ENCODE data around the gene SNPH.

Gene SNPH

DNA sequence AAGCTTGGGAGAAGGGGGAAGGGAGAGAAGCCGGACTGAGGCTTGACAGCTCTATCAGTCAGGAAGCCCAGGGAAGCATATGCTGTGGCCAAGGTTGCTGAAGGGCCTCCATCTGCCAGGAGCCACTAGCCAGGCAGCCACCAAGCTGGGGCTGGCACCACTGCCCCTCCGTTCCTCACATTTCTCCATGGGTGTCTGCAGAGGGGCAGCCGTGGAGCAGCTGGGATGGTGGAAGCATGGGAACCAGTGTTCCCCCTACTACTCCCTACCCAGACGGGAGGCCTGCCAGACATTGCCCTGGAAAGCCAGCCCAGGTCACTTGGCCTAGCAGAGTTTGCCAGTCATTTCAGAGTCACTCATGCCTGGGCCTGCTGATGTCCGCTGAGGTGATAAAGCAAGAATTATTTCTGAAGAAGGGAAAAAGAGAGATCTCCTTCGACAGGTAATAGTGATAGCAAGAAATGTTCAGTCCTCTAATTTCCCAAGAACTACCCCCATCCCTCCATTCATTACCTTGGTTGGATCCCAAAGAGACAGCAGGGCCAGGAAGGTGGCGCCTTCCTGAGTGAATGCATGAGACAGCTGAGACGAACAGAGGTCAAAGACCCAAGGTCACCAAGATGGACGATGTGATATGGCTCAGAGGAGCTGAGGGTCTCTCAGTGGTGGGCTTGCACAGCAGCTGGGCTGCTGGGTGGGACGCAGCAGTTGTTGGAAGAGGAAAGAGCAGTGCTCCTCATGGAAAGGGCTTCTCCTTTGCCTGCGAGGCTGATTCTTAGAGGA, 21.9 kb downstream of the SNPH start:
- no peak for FAIRE-seq

DNA sequence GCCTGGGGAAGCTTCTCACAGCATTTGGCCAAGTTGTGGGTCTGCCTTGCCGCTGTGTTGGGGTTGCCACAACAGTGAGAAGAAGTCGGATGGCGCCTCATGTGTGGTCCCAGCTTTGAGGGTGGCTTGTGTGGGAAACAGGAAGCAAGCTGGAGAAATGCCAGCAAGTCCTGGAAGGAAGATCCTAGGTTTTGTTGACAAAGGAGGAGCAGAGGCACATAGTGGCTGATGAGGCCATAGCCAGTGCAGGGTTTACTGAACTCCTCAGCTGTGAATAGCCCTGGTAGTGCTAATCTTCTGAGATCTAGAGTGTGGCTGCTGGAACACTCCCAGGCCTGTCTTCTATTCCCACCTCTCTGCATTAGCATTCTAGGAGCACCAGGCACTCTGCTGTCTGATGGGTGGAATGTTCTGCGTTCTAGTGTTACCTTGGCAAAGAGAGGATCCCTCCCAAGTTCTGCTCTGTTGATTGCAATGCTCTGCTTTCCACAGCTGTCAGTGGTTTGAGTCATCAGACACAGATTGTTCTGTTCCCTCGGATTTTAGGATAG, 25.2 kb downstream of the SNPH start:
- FAIRE-seq, result no peak

DNA sequence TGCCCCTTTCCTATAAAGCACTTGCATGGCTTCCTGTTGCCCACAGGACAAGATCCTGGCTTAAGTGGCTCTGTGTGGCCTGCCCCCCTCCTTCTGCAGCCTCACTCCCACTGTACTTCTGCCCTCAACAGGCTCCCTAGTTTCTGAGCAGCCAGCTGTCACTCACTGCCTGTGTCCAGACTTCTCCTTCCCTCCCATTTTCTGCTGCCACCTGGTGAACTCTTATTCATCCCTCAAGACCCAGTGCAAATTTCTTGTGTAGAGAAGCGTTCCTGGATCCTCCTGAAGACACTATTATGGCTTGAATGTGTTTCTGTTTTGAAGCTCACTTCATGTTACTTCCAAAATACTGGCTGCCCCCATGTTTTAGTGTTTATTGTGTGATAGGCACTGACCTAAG, 26.5 kb downstream of the SNPH start:
- no peak for FAIRE-seq

DNA sequence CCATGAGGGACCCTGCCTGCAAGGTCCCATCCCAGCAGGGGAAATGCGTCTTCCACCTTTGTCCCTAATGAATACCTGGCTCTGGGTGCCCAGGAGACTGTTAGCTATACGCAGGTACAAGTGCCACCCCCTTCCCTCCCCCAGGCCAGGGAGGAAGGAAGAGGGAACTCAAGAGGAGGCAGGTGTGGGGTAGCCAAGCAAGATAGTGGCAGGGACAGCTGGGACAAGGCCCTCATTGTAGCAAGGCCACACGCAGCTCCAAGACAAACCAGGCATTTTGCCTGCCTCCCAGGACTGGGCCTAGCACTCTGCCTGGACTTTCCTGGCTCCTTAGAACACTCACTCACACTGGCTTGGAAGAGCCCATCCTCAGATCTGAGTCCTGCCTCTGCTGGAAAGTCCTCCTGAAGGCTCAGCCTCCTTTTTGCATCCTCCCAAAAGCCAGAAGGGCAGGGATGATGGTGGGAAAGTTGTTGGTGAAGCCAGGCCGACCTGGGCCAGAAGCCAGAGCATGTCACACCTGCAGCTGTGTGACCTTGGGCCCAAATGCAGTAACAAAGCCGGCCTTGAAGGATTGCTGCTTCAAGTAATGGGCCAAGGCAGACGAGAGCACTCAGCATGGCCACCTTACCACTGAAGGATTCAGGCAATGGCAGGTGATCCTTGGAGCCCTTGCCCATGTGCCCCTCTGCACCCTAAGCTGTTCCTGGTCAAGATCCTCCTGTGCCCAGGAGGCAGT, 27.7 kb downstream of the SNPH start:
- no peak for FAIRE-seq

DNA sequence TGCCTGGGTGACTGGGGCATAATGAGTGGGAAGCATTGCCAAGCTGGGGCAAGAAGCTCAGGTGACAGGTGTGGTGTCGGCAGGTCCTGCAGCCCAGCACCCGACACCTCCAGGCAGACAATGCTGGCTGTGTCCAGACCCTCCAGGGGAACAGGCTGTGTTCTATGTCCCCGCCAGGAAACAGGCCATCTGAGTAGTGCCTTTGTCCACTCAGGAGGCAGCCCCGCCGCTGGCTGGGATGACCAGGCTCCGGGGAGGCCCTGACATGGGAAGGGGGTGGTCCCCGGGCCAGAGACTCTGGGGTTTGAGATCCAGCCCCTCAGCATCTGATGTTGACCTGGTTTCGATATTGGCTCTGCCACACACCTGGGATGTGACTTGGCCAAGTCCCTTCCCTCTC, 28.4 kb downstream of the SNPH start:
- FAIRE-seq, result no peak

DNA sequence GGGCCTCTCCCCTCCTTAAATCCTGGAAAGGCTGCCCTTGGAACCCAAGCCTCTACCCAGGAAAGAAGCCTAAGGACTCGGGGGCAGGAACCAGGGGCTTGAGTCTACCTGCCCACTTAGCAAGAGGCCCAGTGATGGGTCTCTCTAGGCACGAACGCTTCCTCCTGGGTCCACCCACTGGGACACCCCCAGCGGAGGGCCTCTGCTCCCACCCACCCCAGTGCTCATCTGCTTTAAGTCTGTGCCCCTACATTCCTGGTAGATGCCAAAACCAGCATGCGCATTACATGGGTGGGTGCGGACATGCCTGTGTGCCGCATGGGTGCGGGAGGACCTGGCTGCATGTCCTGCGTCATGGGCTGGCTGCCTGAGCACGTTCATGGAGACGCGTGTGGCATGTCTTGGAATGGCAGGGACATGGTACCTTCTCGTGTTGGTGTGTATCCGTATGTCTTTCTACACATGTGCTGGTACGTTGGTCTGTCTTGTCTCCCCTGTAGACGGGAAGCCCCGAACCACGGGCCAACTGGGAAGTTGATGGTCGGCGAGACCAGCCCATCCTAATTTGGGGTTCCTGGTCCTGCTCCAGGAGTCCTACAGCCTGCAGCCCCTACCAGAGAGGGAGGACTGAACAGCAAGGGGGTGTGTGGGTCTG, 29.3 kb downstream of the SNPH start:
- no peak for FAIRE-seq

DNA sequence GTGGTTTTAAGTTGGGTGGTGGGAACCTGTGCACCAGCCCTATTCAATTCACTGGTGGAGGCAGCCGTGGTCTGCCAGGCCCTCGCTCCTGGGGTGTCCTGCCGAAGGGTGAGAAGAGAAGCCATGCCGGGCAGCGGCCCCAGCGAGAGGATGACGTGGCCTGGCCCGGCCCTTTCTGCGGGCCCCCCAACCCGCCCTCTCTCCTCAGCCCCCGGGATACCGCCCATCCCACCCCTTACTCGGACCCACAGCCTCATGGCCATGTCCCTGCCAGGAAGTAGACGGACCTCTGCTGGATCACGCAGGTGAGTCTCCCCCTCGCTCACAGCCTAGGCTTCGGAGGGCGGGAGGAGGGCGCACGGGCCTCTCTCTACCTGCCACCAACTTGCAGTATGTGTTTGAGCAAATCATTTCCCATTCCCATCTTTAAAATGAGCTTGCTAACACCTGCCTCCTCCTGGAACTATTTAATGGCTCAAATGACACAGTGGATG, 30.1 kb downstream of the SNPH start:
- no peak for FAIRE-seq

DNA sequence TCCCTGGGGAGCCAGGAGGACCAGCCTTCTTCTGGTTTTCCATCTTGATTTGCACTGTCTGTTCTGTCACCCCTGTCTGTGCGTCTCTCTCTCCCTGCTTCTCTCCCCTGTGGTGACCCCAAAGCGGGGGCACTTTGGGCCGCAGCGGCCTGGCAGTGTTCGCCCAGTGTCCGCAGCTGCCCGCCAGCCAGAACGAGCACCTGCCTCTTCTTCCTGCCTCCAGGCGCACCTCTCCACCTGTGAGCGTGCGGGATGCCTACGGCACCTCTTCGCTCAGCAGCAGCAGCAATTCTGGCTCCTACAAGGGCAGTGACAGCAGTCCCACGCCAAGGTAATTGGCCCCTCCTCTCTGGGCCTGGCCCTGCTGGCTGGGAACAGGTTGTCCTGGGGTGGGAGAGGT, 30.8 kb downstream of the SNPH start:
- no peak for FAIRE-seq

DNA sequence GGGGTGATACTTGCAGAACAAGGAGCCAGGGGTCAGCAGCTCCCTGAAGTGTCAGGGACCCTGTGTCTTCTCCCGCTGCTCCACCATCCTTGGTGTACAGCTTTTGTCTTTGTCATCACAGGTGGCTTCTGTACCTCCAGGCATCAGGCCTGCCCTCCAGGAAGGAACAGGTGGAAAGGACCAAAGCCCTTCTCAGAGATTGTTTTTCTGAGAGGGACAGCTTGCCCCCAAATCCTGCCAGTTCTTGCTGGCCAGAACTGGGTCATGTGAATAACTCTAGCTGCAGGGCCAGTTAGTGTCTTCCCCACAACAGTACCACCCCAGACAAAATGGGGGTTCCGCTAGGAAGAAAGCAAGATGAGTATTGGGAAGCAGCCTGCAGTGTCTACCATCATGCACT, 31.4 kb downstream of the SNPH start:
- FAIRE-seq, result no peak

DNA sequence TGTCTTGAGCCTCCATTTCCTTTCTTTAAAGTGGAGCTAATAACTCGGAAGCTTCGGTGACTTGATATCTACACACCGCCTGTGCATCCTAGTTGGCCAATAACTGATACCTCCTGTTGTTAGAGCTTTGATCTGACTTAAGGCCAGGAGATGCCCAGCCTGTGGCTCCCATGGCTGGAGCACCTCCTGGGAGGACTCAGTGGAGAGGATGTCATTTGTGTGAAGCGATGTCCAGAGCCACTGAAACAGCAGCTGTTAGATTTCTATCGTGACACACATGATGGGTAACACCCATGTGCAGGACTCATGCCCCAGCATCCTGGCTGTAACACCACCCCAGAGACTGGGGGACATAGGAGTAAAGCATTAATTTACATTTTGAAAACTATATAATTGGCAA, 32.1 kb downstream of the SNPH start:
- FAIRE-seq, result no peak

DNA sequence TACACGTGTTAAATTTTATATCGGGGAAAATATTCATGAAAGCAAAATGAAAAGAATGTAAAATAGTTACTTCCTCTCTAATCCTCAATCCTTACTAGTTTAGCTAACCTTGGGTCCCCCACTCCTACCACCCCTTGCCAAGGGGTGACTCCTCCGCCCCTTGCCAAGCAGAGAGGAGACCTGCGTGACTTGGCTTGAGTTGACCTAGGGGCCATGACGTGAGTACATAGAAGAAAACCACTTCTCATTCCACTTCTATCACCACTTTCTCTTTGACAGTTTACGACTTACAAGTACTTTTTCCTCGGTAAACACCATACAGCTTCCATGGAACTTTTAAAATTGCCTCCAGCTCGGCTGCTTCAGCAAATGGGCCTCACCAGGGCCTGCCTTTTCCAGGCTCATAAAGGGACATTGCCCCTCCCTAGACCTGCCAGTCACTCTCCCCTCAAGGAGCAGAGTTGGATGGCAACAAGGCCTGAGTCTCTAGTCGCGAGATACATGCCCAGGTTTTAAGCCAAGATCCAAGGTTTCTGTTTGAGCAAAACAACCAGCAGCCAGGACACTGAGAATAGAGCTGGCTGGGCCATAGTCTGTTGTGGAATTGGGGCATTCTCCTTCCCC, 32.9 kb downstream of the SNPH start:
- no peak for FAIRE-seq

DNA sequence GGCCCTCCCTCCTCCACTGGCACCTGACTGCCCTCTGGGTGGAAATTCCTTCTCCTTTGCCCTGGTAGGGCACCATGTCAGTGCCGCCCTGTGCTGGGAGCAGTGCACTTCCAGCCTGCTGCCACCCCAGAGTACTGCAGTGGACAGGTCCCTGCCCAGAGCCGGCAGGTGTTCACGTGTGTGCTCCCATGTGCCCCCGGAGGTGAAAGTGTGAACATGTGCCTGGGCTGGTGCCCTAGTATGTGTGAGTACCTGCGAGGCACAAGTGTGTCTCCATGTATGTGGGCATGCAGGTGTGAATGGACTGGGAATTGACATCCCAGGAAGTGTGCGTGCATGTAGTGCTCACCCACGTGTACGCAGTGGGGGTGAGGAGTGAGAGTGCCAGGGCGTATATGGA, 33.4 kb downstream of the SNPH start:
- FAIRE-seq, result no peak

DNA sequence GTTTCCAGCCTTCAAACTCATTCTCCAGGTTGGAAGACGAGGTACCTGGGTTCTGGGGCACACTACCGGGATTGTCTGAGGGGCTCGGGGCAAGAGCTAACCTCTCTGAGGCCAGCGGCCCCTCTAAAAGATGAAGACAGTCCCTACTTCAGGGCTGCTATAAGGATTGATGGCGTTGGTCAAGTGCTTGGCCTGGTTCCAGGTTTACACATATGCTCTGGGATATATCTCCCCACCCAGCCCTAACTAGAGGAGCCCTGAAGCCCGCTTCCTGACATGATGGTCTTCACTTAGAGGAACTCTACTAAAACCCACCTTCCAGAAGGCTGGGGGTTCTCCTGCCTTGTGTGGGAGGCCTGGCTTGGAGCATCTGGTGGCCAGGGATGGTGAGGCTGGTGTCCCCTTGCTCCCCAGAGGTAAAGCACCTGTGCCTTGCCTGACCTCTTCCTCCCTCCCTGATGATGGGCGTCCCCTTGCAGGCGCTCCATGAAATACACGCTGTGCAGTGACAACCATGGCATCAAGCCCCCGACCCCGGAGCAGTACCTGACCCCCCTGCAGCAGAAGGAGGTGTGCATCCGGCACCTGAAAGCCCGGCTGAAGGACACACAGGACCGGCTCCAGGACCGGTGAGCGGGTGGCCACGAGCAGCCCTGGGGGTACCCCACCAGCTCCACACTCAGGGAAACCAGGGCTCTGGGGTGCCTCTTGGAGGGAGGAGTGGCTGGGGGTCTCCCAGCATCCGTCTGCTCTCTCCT, 34.2 kb downstream of the SNPH start:
- FAIRE-seq, result no peak

DNA sequence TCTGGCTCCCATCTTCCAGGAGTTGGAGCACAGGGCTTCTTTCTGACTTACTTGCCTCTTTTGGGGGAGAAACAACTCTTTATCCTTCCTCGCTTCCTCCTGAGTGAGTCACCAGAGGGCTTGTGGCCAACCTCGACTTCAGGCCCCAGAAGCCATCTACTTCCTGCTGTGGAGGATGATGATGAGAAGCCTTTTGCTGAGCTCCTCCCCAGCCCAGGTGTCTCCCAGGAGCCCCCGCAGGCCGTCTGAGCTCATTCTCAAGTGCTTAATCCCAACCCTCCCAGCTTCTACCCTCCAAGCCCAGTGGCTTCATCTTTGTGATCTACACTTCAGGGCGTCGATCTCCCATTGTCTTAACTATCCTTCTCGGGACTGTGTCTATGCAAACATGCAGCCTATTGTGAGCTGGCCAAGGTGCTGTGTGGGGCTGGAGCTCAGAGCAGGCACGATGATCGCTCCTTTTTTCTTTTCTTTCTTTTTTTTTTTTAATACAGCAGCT, 35.0 kb downstream of the SNPH start:
- FAIRE-seq, result no peak

DNA sequence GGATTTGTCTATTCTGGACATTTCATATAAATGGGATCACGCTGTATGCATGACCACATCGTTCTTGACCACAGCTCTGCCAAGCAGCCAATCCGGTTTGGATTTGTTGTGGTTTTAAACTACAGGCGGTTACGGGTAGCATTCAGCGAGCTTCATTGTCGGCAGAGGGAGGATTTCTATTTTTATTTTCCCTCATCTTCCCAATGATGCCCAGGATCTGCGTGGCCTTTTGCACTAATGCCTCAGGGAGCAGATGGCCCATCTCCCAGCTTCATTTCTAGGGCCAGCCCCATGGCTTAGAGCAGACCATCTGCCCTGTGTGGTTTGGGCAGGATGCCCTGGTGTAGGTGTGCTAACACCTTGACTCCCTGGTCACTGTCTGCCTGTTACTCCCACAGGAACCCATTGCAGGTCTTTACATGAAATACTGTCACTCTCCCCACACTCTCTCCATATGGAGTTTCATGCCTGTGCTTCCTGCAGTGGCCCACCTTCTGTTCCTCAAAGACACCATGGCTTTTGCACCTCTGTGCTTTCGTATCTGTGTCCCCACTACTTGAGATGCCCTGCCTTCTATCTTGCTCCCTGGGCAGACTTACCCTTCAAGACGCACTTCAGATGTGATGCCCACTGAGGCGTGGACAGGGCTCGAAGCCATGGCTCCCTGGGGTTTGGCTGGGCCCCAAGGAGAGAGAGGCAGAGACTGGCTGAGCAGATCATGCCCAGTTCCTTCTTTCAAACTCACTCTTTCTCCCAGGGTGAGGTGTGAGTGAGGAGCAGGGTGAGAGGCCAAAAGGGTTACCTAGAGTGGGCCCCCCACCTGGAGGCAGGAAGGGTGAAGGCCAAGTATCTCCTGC, 36.8 kb downstream of the SNPH start:
- no peak for FAIRE-seq

DNA sequence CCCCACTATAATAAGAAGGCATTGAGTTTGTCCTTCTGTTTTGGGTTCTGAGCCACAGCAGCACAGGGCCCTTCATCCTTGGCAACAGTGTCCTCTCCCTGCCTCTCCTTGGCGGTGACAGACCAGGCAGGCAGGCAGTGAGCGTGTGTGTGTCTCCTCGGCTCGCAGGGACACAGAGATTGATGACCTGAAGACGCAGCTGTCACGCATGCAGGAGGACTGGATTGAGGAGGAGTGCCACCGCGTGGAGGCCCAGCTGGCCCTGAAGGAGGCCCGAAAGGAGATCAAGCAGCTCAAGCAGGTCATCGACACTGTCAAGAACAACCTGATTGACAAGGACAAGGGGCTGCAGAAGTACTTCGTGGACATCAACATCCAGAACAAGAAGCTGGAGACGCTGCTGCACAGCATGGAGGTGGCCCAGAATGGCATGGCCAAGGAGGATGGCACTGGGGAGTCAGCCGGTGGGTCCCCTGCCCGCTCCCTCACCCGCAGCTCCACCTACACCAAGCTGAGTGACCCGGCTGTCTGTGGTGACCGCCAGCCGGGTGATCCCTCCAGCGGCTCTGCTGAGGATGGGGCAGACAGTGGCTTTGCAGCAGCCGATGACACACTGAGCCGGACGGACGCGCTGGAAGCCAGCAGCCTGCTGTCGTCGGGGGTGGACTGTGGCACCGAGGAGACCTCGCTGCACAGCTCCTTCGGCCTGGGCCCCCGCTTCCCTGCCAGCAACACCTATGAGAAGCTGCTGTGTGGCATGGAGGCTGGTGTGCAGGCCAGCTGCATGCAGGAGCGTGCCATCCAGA, 38.8 kb downstream of the SNPH start:
- FAIRE-seq, result no peak

DNA sequence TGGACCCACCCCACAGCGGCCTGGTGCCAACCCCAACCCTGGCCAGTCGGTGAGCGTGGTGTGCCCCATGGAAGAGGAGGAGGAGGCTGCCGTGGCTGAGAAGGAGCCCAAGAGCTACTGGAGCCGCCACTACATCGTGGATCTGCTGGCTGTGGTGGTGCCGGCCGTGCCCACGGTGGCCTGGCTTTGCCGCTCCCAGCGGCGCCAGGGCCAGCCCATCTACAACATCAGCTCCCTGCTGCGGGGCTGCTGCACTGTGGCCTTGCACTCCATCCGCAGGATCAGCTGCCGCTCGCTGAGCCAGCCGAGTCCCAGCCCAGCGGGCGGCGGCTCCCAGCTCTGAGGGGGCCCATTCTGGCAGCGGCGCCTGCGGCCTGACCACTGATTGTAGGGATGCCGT, 39.6 kb downstream of the SNPH start:
- no peak for FAIRE-seq

DNA sequence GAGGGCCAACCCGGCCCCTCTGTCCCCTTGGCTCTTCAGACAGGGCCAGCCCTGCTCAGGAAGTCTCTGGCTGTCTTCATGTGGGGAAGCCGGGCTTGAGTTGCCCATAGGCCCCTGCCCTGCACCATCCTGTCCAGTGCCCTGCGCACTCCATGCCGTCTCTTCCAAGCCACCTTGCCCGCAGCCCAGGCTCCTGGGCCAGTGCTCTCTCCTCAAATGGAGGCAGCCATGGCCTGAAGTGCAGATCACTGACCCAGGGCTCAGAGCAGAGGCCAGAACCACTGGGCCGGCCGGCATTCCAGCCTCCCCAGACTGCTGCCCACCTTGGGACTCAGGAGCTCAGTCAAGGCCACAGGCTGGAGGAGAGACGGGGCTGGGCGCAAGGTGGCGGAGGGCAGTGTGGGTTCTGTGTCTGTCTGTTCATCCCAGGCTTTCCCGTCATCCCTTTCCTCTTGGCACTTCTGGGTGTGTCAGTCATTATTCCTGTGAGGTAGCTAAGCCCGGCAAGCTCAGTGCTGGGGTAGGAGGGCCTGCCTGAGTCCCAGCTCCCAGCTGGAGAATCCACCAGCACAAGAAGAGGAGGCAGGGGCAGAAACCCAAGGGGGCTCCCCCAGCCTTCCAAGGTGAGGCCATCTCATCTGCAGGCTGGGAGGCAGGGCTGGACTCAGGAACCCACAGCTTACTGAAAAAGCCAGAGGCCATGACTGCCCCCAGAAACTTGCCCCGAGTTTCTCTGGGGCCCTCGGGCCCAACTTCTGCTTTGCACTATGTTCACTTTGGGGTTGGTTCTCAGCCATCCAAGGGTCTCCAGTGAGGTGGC, 40.4 kb downstream of the SNPH start:
- FAIRE-seq, result no peak

DNA sequence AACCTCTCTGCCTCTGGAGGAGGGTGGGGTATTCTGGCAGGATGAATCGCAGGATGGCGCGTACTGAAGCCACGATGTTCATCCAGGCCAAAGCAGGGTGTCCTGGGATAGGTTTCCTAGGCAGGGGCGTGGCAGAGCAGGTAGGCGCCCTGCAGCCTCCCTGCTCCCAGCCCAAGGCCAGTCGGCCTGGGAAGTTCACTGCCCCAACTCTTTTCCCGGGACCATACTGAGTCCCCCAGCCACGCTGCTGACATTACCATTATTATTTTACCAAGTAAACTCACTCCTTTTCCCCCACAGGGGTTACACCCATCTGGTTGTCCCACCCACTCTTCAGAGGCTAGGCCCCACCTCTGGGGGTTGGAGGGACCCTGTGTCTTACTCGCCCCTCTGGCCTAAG, 41.1 kb downstream of the SNPH start:
- no peak for FAIRE-seq
